Left ventricle myocardium inferior (tissue), 1 donor: ENCODE measurements around the gene ZNF268. TPM values are rescaled to one million over a fixed set of nuclear protein-coding genes. Genes with fewer than 3 reads are reported as not detected.

Source experiments
- DNase-seq: peaks from one replicate; pipeline ENCODE4 v3.0.0-alpha.2; 2020
- H3K27ac ChIP-seq: fragments of 200-600 bp; replicated peaks from 2 replicates; pipeline ENCODE4 v1.8.0; 2021
- H3K27me3 ChIP-seq: fragments of 200-600 bp; 2 replicates; pipeline ENCODE4 v1.8.0; 2021; ENCODE audit warnings: low read depth
- H3K36me3 ChIP-seq: fragments of 200-600 bp; 2 replicates; pipeline ENCODE4 v1.8.0; 2021
- H3K4me1 ChIP-seq: fragments of 200-600 bp; 2 replicates; pipeline ENCODE4 v1.8.0; 2021
- H3K4me3 ChIP-seq: fragments of 200-600 bp; 2 replicates; pipeline ENCODE4 v1.8.0; 2021; ENCODE audit warnings: mild to moderate bottlenecking, moderate library complexity
- H3K9me3 ChIP-seq: fragments of 200-600 bp; replicated peaks from 2 replicates; pipeline ENCODE4 v1.8.0; 2021
- CTCF ChIP-seq: fragments of 200-600 bp; IDR thresholded peaks from 2 replicates; pipeline ENCODE4 v1.8.0; 2021; ENCODE audit warnings: antibody characterized with exemption, mild to moderate bottlenecking, borderline replicate concordance
- intact Hi-C: fragments of 100-400 bp; cut with micrococcal nuclease; formaldehyde crosslinking; loops from one replicate; pipeline ENCODE4 v1.11.0; 2022
- total RNA-seq: library from RNA; stranded (reverse); fragmentation: NEBNext Ultra II Directional; extraction: Animal tissue kit (Norgen Biotek cat#: 25700); gene quantifications from one replicate; pipeline ENCODE4 v1.2.1, GENCODE V29; 2021
- donor health status: DM: no; HTN: yes; CAD: no; lungs with severe emphysema.

ZNF268 gene
- total RNA-seq, 1 donor from 2014 or later, result 8.2 TPM

- intact Hi-C loops, result no loop called here
- Histone ChIP-seq H3K9me3 (peaks cover 96% of the 10 kb centered on the region), H3K27me3 (no peaks in the 10 kb centered on the region), H3K4me3 (no peak overlapping the region), H3K36me3 (peaks cover 9% of the 10 kb centered on the region), H3K4me1 (no peaks in the 10 kb centered on the region), H3K27ac (no peak overlapping the region)
- no peak for DNase-seq
- no peak for TF ChIP-seq CTCF
Observed at GRCh38 chr12:133217219-133217618, 35.9 kb downstream of the ZNF268 start.

- Histone ChIP-seq H3K9me3 (peaks cover 83% of the 10 kb centered on the region), H3K36me3 (no peaks in the 10 kb centered on the region), H3K4me3 (no peak overlapping the region), H3K4me1 (no peaks in the 10 kb centered on the region), H3K27me3 (no peaks in the 10 kb centered on the region), H3K27ac (no peak overlapping the region)
- TF ChIP-seq CTCF, result no peak
- no peak for DNase-seq
- intact Hi-C loops, result no loop called here
Observed at GRCh38 chr12:133220521-133220920, 39.2 kb downstream of the ZNF268 start.

- no peak overlapping the region for H3K27ac ChIP-seq
- H3K4me1 ChIP-seq, result no peaks in the 10 kb centered on the region
- H3K36me3 ChIP-seq, result no peaks in the 10 kb centered on the region
- no peaks in the 10 kb centered on the region for H3K27me3 ChIP-seq
- TF ChIP-seq CTCF, result no peak
- DNase-seq, result no peak
- H3K4me3 ChIP-seq, result no peak overlapping the region
- intact Hi-C loops, result no loop called here
- H3K9me3 ChIP-seq, result peaks cover 82% of the 10 kb centered on the region
Observed at GRCh38 chr12:133221241-133221640, 39.9 kb downstream of the ZNF268 start.

- H3K36me3 ChIP-seq, result no peaks in the 10 kb centered on the region
- DNase-seq, result no peak
- no peaks in the 10 kb centered on the region for H3K4me1 ChIP-seq
- H3K27ac ChIP-seq, result no peak overlapping the region
- peaks cover 78% of the 10 kb centered on the region for H3K9me3 ChIP-seq
- TF ChIP-seq CTCF, result no peak
- intact Hi-C loops, result no loop called here
- no peaks in the 10 kb centered on the region for H3K27me3 ChIP-seq
- H3K4me3 ChIP-seq, result no peak overlapping the region
Observed at GRCh38 chr12:133222211-133222610, 40.9 kb downstream of the ZNF268 start.

GRCh38 chr12:133225527-133225926 is 44.2 kb downstream of the ZNF268 start:
- no peak for DNase-seq
- no peak overlapping the region for H3K27ac ChIP-seq
- TF ChIP-seq CTCF, result no peak
- H3K9me3 ChIP-seq, result peaks cover 59% of the 10 kb centered on the region
- H3K36me3 ChIP-seq, result no peaks in the 10 kb centered on the region
- no peak overlapping the region for H3K4me3 ChIP-seq
- no peaks in the 10 kb centered on the region for H3K4me1 ChIP-seq
- intact Hi-C loops, result no loop called here
- no peaks in the 10 kb centered on the region for H3K27me3 ChIP-seq

- no peaks in the 10 kb centered on the region for H3K36me3 ChIP-seq
- no peak overlapping the region for H3K27ac ChIP-seq
- no peaks in the 10 kb centered on the region for H3K27me3 ChIP-seq
- TF ChIP-seq CTCF, result no peak
- no peak overlapping the region for H3K4me3 ChIP-seq
- DNase-seq, result no peak
- H3K9me3 ChIP-seq, result peaks cover 55% of the 10 kb centered on the region
- intact Hi-C loops, result no loop called here
- no peaks in the 10 kb centered on the region for H3K4me1 ChIP-seq
Observed at GRCh38 chr12:133226690-133227089, 45.4 kb downstream of the ZNF268 start.
